ENCODE data around the gene LRIG2. TPM values are rescaled to one million over a fixed set of nuclear protein-coding genes. Genes with fewer than 3 reads are reported as not detected.
"Not testable (repeated sequence)": the region's sequence is repeated elsewhere in the genome, so short reads cannot be mapped to it uniquely, and the experiment has no call there.

The LRIG2 gene
- total RNA-seq, 1 experiment from 2014 or later = 5.7 TPM

DNA sequence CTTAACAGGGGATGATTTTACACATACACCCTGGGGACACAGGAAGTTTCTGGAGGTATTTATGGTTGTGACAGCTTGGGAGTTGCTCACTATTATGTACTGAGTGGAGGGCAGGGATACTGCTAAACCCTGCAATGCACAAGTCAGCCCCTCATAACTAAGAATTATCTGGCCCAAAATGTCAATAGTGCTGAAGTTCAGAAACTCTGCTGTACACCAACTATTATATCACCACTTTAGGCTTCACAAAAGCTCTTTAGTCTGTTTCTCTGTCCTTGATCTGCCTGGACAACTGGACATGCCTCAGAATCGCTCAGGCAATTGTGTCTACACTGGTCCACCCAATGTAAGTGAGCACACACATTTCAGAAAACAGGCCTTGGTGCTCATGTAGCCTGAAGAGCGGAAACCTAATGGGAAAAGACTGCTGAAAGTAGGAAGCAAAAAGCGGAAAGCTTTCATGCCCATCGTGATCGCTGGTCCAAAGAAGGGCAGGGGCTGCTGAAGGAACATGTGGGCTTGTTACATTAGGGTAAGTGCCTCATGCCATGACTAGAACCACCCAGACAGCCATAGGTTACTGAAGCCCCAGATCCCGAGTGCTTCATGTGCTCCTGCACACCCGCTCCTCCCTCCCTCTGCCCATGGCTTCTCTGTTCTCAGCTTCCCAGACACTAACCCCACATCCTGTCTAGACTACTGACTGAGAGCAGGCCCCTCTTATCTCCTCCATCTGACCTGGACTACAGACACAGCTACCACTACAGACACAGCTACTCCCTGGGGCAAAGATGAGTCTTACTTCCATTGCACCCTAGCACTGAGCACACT, 73.5 kb downstream of the LRIG2 start:
- no peak for DNase-seq (ENCODE audit: low spot score)
- in situ Hi-C loops (cut with HindIII; ENCODE audit: low sequenced_read_pairs) = no loop called here

DNA sequence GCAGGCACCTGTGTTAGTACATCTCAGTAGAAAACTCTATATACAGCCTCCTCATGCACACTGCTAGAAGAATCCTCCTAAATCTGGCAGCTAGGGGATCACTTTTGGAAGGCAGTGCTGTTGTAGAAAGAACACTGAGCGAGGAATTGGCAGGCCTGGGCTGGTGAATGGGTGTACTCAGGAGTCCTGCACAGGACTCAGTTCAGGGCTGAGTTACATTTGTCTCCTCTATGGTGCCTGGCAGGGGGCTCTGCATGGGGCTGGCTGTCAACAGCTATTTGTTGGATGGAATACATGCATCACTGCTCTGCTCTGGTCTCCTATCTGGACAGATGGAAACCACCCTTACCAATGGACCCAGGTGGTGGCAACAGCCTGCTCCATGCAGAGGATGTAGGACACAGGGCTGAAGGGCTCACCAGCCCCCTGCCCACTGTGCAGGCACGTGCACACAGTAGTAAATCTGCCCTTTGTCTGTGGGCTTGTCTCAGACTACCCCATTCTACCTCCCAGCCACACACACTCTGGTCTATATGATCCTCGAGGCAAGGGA, 74.2 kb downstream of the LRIG2 start:
- in situ Hi-C loops (cut with HindIII; ENCODE audit: low sequenced_read_pairs) = no loop called here
- DNase-seq (ENCODE audit: low spot score) = peak; percentile 10

DNA sequence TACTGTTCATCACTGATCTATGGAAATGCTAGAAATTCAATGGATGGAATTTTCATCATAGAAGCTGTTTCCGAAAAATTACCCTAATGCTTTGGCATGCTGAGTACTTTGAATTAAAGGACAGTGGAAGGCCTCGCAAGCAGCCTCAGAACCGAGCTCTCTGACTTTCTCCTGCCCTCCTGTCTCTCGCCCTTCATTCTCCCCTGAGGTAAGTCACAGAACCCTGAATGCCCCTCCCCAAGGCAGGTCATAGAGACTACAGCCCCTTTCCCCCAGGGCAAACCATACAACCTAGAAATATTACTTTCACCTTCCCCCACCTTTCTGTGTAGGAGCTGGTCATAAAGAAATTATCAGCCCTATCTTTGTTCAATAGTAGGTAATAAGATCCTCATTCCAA, 74.8 kb downstream of the LRIG2 start:
- in situ Hi-C loops (cut with HindIII; ENCODE audit: low sequenced_read_pairs) = no loop called here
- DNase-seq (ENCODE audit: low spot score) = no peak

DNA sequence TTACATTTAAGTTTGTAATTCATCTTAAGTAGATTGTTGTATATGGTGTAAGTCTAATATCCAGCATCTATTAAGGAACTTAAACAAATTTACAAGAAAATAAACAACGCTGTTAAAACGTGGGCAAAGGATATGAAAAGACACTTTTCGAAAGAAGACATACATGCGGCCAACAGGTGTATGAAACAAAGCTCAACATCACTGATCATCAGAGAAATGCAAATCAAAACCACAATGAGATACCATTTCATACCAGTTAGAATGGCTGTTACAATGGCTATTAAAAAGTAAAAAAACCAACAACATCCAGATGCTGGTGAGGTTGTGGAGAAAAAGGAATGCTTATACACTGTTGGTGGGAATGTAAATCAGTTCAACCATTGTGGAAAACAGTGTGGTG, 77.5 kb downstream of the LRIG2 start:
- DNase-seq (ENCODE audit: low spot score); in situ Hi-C loops (cut with HindIII; ENCODE audit: low sequenced_read_pairs): not testable (repeated sequence)

DNA sequence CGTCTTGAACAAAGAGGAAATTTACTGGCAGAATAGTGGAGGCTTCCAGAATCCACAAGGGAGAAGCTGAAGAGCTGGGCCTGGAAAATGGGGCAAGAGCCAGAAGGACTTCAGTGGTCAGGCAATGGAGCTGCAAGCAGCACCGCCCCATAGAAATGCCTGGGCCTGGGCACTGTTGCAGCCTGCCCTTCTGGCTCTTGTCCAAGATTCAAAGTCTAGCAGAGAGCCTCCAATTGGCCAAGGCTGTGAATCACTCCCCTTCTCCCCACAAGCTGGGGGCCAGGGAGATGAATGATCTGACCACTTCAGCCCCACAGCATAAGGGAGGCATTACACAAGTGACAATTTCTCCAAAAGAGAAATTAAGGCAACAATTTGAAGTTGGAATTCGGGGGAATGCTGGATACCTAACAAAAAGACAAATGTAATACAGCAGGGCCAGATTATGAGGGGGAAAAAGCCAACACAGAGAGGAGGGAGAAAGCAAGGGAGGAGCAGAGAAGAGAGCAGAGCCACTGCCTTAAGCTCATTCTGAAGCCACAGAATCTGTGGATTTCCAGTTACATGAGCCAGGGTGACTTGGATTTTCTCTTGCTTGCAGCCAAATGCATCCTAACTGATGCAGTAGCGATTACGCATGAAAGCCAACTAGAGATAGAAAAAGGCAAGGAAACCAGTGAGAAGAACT, 80.3 kb downstream of the LRIG2 start:
- in situ Hi-C loops (cut with HindIII; ENCODE audit: low sequenced_read_pairs) = no loop called here
- DNase-seq (ENCODE audit: low spot score) = no peak

DNA sequence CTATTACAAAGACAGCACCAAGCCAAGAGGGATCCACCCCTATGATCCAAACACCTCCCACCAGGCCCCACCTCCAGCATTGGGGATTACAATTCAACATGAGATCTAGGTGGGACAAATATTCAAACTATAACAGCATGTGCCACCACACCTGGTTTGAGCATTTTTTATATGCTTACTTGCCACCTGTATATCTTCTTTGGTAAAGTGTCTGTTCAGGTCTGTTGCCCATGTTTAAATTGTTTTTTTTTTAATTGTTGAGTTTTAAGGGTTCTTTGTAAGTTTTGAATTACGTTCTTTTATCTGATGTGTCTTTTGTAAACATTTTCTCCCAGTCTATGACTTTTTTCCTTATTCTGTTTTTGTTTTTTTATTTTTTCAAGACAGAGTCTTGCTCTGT, 83.4 kb downstream of the LRIG2 start:
- no peak for DNase-seq (ENCODE audit: low spot score)
- in situ Hi-C loops (cut with HindIII; ENCODE audit: low sequenced_read_pairs) = no loop called here

DNA sequence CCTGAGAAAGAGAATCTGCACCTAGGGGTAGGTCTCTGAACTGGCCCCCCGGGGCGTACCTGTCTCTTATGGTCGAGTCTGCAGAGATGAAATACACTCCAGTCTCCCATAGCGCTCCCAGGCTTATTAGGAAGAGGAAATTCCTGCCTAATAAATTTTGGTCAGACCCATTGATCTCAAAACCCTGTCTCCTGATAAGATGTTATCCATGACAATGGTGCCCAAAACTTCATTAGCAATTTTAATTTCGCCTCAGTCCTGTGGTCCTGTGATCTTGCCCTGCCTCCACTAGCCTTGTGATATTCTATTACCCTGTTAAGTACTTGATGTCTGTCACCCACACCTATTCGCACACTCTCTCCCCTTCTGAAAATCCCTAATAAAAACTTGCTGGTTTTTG, 85.7 kb downstream of the LRIG2 start:
- in situ Hi-C loops (cut with HindIII; ENCODE audit: low sequenced_read_pairs); DNase-seq (ENCODE audit: low spot score): not testable (repeated sequence)

DNA sequence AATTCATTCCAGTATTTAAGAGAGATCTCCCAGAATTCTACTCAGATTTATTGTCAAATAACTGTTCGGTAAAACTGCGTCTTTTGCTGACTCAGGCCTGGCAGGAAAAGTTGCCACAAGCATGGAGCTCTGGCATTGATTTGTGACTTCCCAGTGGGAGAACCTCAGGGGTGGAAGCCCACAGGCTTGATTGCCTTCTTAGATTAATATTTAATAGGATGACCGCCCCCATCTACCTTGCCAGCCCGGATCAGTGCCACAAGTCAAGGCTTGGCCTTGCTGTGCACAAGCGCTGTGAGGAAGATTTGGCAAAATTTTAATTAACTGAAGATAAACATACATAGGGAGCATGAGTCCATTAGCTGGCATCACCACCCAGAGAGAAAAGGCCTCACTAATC, 93.5 kb downstream of the LRIG2 start:
- DNase-seq (ENCODE audit: low spot score) = no peak
- in situ Hi-C loops (cut with HindIII; ENCODE audit: low sequenced_read_pairs) = no loop called here

DNA sequence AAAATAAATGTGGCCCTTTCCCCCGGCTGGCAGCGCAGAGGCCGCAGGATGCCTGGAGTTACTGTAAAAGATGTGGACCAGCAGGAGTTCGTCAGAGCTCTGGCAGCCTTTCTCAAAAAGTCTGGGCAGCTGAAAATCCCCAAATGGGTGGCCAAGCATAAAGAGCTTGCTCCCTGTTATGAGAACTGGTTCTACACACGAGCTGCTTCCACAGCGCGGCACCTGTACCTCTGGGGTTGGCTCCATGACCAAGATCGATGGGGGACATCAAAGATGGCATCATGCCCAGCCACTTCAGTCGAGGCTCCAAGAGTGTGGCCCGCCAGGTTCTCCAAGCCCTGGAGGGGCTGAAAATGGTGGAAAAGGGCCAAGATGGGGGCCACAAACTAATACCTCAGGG, 95.9 kb downstream of the LRIG2 start:
- in situ Hi-C loops (cut with HindIII; ENCODE audit: low sequenced_read_pairs) = no loop called here
- no peak for DNase-seq (ENCODE audit: low spot score)

DNA sequence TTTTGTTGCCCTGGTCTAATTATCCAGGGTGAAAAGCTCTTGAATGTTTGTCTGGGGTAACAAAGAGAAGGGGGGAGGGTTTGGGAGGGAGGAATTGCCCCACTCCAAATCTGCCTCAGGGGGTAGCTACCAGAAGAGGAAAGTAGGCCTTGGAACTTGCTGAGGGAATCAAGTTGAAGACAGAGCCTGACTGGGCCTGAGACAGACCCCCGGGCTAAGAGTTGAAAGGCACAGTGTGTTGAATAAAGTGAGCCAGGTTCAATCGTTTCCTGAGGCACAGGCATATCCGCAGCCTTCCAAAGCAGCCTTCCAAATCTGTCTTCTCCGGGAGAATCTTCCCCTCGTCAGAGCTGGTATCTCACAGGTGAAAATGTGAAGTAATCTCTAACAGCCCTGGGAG, 96.6 kb downstream of the LRIG2 start:
- in situ Hi-C loops (cut with HindIII; ENCODE audit: low sequenced_read_pairs) = no loop called here

DNA sequence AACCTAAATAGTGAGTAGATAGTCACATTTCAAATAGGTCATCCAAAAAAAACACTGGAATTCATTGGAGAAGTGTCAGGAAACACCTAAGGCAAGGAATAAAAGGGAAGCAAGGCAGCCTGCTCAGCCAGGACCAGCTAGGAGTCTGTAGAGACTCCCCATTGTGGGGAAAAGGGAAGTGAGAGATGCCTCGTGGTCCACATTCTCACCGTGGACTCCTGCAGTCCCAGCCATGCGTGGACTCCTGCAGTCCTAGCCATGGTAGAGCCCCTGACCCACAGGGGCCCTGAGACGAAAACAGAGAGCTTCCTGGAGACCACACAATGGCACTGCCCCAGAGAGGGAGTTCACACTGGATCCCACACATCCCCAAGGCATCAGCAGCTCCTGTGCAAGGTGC, 97.5 kb downstream of the LRIG2 start:
- no peak for DNase-seq (ENCODE audit: low spot score)
- in situ Hi-C loops (cut with HindIII; ENCODE audit: low sequenced_read_pairs) = no loop called here

More for the DNA sequence above, 96.6 kb downstream of the LRIG2 start:
- no peak for DNase-seq (ENCODE audit: low spot score)

DNA sequence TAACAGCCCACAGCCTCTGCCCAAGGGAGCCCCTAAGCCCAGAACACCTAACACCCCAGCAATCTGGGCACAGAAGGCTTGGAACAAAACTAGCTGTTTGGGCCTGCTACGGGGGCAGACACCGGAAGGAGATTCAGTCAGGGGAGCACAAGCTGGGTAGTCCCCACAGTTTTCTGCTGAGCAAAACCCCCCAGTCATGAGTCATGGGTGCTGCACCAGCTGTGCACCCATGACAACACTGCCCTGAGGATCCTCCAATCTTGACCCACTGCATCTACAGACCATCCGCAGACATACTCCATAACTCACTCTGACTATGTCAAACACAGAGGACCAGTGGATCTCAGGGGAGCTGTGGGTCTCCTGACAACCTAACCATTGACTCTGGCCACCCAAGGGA, 105.1 kb downstream of the LRIG2 start:
- DNase-seq (ENCODE audit: low spot score) = no peak
- in situ Hi-C loops (cut with HindIII; ENCODE audit: low sequenced_read_pairs) = no loop called here

DNA sequence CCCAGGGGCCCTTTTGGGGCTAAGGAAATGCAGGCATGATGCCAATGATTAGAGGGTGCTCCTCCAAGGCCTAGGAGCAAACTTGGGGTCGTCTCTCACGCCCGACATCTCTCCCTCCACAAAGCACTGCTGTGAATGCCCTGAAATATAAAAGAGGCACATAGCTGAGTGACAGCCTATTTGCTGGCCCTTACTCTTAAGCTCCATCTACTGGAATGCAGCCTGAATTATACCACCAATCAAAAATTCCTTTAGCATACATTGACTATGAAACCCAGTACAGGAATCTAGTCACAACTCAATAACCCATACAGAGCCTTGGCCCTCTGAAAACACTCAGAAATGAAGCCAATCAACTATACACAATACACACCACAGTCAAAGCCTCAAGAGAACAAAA, 105.5 kb downstream of the LRIG2 start:
- in situ Hi-C loops (cut with HindIII; ENCODE audit: low sequenced_read_pairs) = no loop called here
- no peak for DNase-seq (ENCODE audit: low spot score)

Other genes with a start within 250 kb of the LRIG2 start
- gene SLC16A1, start 117.0 kb upstream of the LRIG2 start, total RNA-seq (2014; rRNA removed; shearing (Covaris generic)) = 93.0 and 113 TPM in 2 replicates

Data from G401 (cell line).